ENCODE data around the gene ATP13A3.
"Not testable (repeated sequence)": the region's sequence is repeated elsewhere in the genome, so short reads cannot be mapped to it uniquely, and the experiment has no call there.

- not testable (repeated sequence) for TF ChIP-seq CTCF, POLR2AphosphoS5, POLR2A, EP300 (IDR thresholded peaks at IDR 0.05)
Observed at GRCh38 chr3:194535199-194535598, 48.4 kb upstream of the ATP13A3 start.
